GM21360 (cell line): ENCODE data around the gene MIEF1.

Source experiments
- ATAC-seq: cut with Tn5 transposase; IDR thresholded peaks from one replicate; pipeline ENCODE4 v1.9.1; 2021; ENCODE audit warnings: mild to moderate bottlenecking, moderate library complexity; ENCODE audit not compliant: unreplicated experiment

The MIEF1 gene

GRCh38 chr22:39502109-39502788 is at the start of gene MIEF1:
Gene MIEF1, plus strand, starts transcription at chr22:39502290. Its CDS starts 9,005 bp downstream, at chr22:39511295.
- ATAC-seq, result peak; percentile 79

GRCh38 chr22:39452740-39453040 is 49.4 kb upstream of the MIEF1 start:
- no peak for ATAC-seq

GRCh38 chr22:39453765-39454378 is 48.2 kb upstream of the MIEF1 start:
- ATAC-seq, result no peak

- ATAC-seq, result no peak
Measured at GRCh38 chr22:39454385-39454871, 47.7 kb upstream of the MIEF1 start.

- no peak for ATAC-seq
Measured at GRCh38 chr22:39456522-39457197, 45.4 kb upstream of the MIEF1 start, which contains the start of gene MGAT3. Gene MGAT3, plus strand, starts transcription at chr22:39457012. Its CDS starts 30,336 bp downstream, at chr22:39487348.

- no peak for ATAC-seq
Measured at GRCh38 chr22:39457198-39457555, 44.9 kb upstream of the MIEF1 start.

- no peak for ATAC-seq
Measured at GRCh38 chr22:39457556-39458443, 44.3 kb upstream of the MIEF1 start.

GRCh38 chr22:39458444-39459083 is 43.5 kb upstream of the MIEF1 start:
- no peak for ATAC-seq

GRCh38 chr22:39459681-39460080 is 42.4 kb upstream of the MIEF1 start:
- ATAC-seq, result no peak

- ATAC-seq, result no peak
Measured at GRCh38 chr22:39462443-39463221, 39.5 kb upstream of the MIEF1 start.

- ATAC-seq, result no peak
Measured at GRCh38 chr22:39463277-39463676, 38.8 kb upstream of the MIEF1 start.

- no peak for ATAC-seq
Measured at GRCh38 chr22:39463931-39464390, 38.1 kb upstream of the MIEF1 start.

GRCh38 chr22:39466228-39467006 is 35.7 kb upstream of the MIEF1 start:
- ATAC-seq, result no peak

- ATAC-seq, result no peak
Measured at GRCh38 chr22:39467390-39467895, 34.6 kb upstream of the MIEF1 start.

GRCh38 chr22:39468487-39469325 is 33.4 kb upstream of the MIEF1 start:
- ATAC-seq, result no peak

- ATAC-seq, result no peak
Measured at GRCh38 chr22:39469326-39469680, 32.8 kb upstream of the MIEF1 start.

GRCh38 chr22:39469681-39470450 is 32.2 kb upstream of the MIEF1 start:
- no peak for ATAC-seq
